GM19351 (cell line): Measurements from ENCODE around the gene ZNF670.
"Not testable (repeated sequence)": the region's sequence is repeated elsewhere in the genome, so short reads cannot be mapped to it uniquely, and the experiment has no call there.

Source experiments
- ATAC-seq: cut with Tn5 transposase; IDR thresholded peaks from one replicate; pipeline ENCODE4 v1.9.1; 2021; ENCODE audit warnings: mild to moderate bottlenecking, moderate library complexity; ENCODE audit not compliant: unreplicated experiment

Gene ZNF670

DNA sequence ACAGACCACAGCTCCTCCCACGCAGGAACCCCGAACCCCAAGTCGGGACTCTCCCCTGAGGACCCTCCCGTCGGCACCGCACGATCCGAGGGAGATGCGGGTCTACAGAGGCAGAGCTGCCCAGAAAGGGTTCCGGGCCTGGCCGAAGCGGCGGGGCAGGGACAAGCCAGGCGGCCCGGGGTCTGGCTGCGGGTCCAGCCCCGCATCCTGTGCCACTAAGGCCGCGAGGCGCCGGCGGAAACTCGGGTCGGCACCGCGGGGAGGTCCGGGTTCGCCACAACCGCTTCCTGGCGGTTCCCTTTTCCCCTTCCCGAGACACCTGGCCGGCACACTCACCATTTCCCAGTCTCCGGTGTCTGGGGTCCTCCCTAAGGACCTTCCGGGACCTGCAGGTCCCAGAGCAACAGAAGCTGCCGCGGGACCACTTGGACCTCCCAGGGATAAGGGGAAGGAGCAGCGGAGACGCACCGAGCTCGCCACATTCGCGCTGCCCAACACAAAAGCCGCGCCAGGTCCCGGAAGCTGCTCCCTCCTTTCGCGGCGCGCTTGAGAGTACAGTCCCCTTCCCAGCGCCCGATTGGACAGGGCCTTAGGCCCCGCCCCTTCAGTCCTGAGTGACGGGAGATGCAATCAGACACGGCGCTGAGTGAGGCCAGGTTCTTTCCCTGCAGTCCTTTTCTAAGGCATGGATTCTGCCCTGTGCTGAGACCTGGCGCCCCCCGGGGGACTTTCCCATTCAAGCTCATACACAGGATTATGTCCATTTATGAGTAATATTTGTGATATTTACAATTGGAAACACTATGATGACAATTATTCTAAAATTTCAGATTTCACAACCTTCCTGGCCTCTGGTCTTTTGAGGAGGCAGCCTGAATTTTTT lies at the start of gene ZNF670:
Gene ZNF670 (minus strand): TSS at position 554 of the 883 bp plus-strand sequence. CDS start 215 bp downstream, at position 339.
- peak; percentile 99 for ATAC-seq

DNA sequence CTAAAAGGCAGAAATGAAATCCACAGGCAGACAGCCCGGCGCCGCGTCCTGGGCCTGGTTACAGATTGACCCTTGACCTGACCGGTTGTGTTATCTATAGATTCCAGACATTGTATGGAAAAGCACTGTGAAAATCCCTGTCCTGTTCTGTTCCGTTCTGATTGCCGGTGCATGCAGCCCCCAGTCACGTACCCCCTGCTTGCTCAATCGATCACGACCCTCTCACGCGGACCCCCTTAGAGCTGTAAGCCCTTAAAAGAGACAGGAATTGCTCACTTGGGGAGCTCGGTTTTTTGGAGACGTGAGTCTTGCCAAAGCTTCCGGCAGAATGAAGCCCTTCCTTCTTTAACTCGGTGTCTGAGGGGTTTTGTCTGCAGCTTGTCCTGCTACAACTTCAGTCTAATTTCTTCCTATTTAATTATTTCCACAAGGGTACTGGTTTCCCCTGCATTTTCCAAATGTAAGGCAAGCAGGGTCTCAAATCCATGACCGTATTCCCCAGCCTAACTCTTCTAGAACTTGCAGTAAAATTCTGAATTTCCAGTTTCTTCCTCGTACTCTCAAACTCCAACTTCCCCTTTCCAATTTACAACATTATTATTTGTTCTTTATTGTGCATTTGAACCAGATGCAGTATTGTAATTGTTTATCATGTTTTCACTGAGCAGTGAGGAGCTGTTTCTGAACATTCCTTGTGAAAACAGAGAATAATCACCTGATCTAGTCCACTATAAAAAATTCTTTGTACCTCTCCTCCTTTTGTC lies 49.1 kb upstream of the ZNF670 start:
- not testable (repeated sequence) for ATAC-seq

DNA sequence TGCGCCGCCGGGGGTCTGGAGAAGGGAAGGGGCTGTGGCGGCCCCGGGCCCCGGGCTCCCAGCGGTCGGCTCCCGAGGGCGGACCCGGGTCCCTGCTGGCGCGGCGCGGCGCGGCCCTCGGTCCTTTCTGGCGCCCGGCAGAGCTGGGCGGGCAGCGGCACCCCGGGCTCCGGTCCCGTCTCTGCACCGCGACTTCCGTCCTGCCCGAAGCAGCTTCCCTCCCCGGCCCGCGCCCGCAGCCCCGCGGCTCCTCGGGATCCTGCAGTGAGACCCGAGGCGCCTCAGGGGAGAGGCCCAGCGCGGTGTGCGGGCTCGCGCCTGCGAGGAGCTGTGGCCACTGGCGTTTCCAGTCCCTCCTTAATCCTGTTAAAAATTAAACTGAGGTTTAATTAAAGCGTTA lies 48.0 kb upstream of the ZNF670 start:
- peak; percentile 55 for ATAC-seq

DNA sequence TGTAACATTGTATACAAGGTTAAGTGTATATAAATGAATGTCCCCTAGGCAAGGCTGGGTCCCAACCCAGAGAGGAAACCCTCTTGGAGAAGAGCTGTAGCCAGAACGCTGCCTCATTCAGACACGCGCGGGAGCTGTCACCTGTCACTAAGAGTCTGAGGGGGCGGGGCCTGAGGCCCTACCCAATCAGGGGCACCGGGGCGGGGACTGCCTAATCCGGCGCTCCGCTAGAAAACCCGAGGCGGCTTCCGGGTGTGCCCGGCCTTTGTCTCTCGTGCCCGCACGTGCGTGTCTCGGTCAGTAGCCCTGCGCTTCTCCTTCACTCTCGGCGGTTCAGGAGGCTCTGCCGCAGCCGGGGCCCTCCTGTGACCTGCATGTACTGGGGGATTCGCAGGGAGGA lies 47.6 kb upstream of the ZNF670 start:
- peak; percentile 97 for ATAC-seq

DNA sequence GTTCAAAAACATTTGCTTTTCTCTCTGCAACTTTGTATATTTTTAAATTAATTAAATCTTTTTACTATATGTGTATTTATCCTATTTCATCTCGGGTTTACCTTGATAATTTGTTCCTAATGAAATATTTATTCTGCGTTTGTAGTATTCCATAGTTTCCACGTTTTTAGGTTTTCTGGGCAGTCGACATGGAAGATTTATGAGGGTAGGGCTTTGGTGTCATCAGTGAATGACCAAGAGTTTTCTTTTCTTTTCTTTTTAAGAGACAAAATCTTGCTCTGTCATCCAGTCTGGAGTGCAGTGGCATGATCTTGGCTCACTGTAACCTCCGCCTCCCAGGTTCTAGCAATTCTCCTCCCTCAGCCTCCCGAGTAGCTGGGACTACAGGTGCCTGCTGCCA lies 42.8 kb upstream of the ZNF670 start:
- ATAC-seq: no peak

DNA sequence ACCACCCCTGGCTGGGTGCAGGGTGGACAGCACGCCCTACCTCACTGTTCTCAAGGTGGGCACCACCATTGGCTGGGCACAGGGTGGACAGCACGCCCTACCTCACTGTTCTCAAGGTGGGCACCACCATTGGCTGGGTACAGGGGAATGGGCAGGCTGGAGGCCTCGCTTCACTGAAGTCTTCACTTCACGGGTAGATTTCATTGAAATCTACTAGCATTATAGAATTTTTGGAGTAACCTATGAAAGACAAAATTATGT lies 41.7 kb upstream of the ZNF670 start:
- ATAC-seq: not testable (repeated sequence)

DNA sequence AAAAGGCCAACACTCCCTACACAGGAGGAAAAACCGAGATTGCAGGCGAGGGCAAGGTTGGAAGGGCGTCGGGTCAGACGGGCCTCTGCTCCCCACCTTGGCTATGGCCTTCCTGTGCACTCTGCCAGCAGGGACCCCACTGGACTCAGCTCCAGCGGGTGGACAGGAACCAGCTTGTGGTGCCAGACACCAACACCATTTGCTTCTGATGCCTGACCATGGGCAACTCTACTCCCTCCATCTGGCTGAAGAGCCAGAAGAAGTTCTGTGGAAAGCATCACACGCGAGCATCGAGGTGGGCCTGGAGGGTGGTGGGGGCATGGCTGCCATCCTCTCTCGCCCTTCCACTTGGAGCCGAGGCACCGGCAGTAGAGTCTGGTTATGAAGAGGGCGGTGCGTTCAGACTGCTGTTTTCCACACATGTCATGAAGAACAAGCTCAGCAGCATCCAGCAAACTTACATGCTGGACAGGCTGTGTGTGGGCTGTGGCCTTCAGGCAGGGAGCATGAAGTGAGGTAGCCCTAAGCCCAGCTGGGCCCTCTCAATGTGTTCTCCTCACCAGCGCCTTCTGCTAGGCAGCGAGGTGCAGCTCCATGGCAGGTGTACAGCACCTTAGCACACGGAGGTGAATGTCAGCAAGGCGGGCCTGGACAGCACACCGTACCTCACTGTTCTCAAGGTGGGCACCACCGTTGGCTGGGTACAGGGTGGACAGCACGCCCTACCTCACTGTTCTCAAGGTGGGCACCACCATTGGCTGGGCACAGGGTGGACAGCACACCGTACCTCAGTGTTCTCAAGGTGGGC lies 41.2 kb upstream of the ZNF670 start:
- ATAC-seq: no peak

DNA sequence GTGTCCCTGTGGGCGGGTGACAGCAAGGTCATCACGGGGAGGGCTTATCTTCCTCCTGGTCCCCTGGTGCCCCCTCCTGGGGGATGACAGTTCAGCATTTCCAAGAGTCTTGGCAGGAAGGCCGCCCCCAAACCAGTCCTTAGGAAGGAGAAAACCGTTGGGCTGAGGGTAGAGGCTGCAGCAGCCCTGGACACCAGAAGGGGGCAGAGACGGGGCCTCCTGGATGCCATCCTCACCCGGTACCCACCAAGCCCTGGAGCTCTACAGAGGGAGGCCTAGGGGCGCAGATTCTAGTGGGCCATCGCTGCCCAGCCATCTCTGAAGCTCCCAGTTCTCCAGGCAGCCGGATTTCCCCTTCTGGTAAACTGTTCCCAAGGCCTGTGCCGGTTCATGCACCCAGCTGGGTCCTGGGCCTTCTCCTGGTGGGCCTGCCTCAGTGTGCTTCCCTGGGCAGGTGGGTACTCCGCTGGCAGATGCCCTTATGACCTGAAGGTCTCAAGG lies 40.4 kb upstream of the ZNF670 start:
- ATAC-seq: no peak

DNA sequence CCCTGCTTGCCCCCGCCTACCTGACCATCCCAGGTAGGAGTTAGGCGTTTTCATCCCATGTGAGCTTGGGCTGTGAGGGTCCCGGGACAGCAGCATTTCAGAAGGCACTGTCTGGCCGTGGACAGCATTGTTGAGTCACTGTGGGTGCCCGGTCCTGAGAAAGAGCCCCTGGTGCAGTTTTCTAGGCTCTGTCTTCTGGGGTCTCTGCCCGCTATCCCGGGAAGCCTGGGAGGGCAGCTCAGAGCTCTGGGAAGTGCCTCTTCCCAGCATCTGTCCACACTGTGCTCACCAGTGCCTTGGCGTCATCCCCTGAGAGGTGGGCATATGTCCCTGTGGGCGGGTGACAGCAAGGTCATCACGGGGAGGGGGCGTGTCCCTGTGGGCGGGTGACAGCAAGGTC lies 36.9 kb upstream of the ZNF670 start:
- ATAC-seq: no peak

DNA sequence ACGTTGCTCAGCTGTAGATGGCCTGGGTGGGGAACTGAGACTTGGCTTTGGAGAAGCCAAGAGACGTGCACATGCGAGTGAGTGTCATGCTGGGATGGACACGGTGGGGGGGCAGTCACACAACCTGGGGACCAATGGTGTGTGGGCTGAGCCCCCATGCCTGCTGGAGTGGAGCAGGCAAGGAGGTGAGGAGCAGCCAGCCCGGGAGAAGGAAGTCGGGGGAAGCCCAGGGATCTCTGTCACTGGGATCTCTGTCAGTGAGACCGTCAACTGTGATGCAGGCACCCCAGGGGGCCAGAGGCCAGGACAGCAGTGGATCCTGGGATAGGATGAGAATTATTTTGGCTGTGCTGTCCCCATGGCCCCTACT lies 36.5 kb upstream of the ZNF670 start:
- ATAC-seq: no peak

DNA sequence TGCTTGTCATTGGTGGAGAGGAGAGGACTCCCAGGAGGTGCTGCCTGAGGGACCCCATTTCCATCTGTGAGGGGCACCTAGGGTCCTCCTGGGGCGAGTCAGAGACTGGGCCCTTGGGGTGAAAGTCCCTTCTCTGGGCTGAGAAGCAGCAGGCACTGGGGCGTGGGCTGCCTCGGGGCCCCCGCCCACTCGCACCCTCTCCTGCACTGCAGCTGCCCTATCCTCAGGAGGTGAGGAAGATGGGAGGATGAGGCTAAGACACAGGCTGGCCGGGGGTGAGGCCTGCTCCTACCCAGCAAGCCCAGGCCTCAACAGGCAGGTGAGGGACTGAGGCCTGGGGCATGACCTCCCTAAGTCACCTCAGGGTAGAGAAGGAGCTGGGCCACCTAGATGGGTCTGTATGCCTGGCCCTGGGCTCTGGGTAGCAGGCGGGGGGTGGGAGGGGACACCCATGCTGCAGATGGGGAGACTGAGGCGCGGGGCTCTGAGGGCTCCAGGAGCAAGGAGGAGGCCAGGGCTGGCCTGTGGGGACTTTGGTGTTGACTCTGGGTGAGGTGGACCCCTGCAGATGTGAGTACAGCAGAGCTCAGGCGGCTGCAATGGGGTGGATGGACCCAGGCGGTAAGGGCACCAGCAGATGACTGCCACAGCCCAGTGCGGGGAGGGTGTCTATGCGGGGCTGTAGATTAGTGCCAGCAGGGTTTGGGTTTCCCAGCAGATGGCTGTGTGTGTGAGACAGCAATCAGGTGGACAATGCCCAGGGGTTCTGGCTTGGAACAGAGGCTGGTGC lies 35.9 kb upstream of the ZNF670 start:
- ATAC-seq: no peak

DNA sequence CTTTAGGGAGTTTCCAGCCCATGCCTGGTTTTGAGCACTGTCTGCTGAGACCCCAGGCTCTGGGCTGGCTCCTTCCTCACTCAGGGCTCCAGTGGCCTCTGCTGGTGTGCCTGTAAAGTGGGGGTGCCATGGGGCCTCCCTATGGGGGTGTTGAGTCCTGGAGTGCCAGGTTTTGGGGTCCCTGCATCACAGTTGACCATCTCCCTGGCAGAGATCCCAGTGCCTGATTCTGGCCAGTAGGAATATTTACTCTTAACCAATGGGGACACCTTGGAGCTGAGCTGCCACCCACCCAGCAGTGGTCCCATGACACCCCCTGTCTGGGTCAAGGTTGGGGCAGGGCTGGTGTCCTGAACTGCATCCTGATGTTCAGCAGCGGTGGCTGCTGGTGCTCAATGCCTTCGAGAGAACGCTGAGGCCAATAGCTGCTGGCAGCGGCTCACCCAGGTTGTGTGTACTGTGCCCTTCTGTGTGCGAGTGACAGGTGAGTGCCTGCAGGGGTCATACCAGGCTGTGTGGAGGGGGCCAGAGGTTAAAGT lies 35.2 kb upstream of the ZNF670 start:
- ATAC-seq: no peak

DNA sequence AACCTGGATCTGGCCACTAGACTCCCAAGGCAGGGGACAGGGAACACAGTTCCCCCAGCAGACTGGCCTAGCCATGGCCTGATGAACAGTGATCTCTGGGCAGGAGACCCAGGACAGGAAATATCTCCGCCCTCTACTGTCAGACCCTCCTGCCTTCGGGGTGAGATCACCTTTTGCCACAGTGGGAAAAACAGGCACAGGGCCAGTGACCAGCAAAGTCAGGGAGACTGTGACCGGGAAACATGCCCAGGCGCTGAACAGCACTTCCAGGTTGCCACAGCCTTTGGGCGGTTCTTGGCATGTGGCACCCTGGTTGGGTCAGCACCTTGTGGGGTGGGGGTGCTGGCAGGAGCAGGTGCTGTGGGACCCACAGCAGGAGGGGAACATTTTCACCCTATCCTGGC lies 34.5 kb upstream of the ZNF670 start:
- no peak for ATAC-seq

DNA sequence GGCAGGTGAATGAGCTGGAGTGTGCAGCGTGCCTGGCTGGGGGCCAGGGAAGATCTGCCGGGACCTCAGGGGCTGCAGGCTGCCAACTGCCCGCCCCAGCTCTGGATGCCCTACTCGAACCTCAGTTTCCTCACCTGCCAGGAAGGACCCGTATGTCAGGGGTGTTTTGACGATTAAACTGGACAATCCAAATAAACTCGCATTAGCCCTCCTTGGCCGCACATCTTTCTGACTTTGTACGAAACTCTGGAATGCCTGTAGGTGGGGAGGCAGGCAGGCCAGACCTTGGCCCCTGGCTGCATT lies 33.8 kb upstream of the ZNF670 start:
- no peak for ATAC-seq

DNA sequence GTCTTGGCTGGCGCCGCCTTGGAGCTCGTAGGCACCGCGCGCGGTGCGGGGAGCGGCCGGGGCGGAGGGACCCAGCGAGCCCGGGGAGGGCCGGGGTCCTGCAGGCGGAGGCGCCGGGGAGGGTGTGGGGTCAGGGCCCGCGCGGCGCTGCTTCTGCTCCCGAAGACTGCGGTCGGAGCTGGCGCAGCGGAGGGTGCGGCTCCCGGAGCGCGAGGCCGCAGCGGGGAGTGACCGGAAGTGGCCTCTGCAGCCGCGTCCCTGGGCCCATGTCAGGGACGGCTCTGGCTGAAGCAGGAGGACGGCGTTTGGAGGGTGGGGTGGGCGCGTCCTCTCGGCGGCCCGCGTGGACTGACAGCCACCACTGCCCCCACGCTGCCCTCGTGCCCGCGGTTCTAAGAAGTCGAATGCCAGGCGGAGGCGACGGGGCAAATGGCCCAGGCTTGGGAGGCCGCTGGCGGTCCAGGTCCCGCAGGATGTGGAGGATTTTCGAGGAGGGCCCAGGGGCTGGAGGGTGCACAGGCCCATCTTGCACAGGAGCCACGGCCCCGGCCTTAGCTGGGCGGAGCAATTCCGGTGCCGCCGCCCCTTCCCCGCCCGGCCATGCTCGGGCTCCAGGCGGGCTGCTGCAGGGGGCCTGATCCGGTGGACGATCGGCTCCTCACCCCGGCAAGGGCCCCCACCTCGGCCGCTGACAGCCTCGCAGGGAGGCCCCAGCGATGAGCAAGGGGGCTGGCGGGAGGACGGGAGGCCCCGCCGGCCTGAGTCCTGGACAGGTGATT lies 33.3 kb upstream of the ZNF670 start:
- ATAC-seq: no peak

DNA sequence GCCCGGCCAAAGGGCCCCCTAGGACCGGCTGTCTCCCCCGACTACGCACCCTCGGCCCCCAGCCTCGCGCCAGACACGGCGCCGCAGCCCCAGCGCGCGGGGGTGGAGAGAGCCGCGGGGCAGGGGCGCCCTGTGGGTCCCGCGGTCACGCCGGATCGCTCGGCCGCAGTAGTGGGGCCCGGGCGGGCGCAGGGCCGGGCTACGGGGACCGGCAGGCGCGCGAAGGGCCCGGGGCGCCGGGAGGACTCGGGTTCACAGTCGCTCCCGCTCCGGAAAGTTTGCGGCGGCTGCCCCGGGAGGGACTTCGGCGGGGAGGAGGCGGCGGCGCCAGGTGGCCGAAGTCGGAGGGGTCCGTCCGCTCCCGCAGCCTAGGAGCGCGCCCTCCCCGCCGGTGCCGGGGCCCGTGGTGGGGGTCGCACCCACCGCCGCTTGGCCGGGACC lies 32.7 kb upstream of the ZNF670 start:
- ATAC-seq: no peak

DNA sequence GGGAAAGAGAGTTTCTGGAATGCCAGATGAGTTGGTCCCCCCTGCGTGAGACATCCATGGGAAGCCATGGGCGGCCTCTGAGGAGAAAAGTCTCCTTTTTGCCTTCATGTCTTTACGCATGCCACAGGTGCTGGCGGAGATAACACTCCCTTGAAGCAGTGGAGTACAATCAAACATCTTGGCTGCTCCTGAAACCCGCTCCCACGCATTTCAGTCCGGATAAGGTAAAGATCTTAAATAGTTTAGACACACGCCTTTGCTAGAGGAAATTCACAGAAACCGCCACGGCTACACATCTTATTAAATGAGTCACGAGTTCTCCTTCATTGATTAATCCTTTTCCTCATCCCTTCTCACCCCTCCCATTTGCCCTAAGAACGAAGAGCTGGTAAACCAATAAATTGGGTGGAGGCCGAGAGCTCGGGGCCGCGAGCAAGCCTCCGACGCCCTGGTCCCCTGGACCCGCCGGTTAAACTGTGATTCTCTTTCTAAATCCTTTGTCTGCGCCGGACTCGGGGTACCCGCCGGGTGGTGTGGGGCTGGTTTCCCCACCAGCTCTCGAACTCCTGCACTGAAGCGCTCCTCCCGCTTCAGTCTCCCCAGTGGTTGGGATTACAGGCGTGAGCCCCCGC lies 32.1 kb upstream of the ZNF670 start:
- no peak for ATAC-seq

DNA sequence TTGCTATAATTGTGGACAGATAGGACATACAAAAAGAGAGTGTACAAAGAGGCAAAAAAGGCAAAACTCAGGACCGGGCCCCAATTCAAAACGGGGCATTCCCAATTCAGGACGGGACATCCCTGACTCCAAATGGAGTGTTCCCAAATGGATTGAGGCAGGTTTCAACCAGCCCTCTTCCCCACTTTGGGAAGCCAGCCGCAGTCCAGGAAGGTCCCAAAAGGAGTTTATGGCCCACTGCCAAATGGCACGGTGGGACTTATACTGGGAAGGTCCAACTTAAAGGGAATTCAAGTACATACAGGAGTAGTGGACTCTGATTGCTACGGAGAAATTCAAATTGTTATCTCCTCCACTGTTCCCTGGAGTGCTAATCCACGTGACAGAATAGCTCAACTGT lies 29.1 kb upstream of the ZNF670 start:
- no peak for ATAC-seq

DNA sequence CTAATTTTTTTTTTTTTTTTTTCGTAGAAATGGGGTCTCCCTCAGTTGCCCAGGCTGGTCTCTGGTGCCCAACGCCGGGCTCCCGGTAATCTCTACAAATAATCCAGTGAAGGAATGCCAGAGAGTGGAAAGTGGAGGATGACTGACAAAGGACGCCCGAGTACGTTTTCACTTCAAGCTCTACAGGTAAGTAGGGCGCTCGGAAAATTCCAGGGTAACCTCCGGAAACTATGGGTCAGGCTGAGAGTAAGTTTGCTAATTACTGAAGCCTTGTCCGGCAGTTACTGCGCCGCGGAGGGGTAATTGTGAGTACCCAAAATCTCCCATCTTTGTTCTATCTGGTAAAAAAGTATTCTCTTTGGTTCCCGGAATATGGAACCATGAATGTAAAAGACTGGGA lies 27.4 kb upstream of the ZNF670 start:
- ATAC-seq: no peak
